ENCODE data around the gene SLC8B1.

Gene SLC8B1

DNA sequence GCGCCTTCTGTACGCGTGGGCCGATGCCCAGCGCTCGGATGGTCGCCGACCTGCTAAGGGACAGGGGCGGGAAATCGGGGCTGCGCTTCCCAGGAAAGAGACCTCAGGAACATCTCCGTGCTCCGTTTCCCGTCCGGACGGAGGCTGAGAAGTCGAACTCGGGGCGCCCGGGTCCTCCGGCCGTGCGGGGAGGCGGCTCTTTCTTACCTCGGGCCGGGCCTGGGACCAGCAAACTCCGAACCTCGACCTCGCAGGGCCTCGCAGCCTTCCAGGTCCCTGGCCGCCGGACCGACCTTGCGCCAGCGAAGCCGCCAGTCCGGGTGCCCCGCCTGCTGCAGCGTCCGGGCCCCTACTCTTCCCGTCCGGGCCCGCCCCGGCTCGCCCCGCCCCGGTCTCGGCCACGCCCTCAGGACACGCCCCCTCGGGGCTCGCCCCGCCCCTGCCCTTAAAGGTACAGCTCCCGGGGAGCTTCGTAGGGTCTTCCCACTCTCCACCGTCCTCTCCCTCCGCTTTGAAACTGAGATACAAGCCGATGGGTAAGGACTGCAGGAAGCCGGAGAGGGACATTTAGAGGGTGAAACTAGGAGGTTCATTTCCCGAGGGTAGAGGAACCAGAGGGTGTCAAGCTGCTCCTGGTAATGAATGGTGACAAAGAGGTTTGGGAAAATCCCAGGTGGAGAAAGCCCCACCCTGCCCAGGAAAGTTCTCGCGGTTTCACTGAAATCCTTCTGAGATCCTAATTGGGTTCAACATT, at the start of gene SLC8B1:
Gene SLC8B1, minus strand, starts transcription at position 324 of the 754 bp plus-strand sequence. CDS start 2,231 bp downstream, outside the sequence.
- DNase-seq: peak; percentile 59

DNA sequence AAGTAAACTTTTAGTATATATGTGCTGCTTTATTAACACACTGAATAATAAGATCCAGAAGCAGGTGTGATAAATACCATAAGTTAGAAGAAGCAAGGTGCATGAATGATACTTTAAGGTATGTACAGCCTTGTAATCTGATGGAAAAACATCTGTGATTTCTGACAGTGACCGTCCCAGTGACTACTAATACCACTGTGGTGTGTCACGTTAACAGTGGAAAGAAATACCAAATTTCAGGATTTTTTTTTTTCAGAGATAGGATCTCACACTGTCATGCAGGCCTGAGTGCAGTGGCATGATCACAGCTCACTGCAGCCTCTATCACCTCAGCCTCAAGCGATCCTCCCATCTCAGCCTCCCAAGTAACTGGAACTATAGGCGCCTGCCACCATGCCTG, 47.3 kb upstream of the SLC8B1 start:
- no peak for DNase-seq

DNA sequence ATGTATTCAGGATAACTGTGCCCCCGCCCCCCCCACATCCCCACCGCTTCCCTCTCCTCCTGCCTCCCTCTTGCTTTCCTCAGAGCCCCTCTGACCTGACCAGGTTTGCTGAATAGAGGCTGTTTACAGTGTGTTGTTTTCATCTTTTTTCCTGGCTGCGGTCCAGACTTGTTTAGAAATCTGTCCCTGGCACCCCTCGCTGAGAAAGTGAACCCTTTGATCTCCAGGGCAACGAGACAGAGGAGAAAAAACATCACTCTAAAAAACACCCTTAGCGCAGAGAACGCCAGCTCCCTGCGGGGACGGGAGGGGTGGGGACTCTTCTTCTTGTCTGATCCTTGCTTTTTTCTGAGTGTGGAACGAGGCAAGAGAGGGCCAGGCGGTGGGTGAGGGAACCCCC, 46.3 kb upstream of the SLC8B1 start:
- DNase-seq: no peak

DNA sequence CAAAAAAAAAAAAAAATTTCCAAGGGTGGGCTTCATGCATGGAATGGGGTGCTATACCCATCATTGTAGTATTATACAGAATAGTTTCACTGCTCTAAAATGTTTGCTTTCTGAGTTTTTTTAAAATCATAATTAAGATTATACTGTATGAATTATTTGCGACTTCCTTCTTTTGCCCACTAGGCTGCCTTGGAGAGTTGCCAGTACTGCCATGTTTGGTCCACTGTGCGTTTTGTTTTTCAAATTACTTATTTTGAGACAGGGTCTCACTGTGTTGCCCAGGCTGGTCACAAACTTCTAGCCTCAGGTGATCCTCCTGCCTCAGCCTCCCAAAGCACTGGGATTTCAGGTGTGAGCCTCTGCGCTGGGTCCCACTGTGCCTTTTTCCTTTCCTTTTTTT, 43.4 kb upstream of the SLC8B1 start:
- DNase-seq: no peak

DNA sequence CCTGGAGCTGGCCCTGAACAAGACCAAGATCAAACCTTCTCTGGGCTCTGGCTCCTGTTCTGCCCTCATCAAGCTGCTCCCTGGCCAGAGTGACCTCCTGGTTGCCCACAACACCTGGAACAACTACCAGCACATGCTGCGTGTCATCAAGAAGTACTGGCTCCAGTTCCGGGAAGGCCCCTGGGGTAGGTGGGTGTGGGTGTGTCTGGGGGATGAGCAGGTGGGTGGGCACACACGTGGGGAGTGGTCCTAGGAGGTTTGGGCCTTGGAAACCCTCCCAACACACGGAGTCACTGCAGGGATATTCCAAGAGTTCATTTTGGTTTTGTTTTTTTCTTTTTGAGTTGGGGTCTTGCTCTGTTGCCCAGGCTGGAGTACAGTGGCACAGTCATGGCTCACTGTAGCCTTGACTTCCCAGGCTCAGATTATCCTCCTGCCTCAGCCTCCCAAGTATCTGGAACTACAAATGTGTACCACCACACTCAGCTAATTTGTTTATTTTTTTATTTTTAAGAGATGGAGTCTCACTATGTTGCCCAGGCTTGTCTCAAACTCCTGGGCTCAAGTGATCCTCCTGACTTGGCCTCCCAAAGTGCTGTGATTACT, 40.0 kb upstream of the SLC8B1 start:
- DNase-seq: no peak

DNA sequence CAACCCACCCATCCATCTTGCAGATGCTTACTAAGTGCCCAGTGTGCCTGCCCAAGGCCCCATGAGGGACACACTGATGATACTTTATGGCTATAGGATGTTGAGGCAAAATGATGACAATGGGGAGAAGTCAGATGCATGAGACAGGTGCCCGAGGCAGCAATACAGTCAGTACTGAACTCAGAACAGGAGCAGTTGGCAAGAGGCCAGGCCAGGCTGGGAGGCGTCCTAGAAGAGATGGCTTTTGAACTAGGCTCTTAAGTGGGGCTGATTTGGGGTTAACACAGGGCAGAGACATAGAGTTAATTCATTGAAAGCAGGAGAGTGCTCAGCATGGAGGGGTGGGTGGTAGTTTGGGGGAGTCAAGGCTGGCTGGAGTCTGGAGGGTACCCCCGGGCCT, 39.1 kb upstream of the SLC8B1 start:
- no peak for DNase-seq

DNA sequence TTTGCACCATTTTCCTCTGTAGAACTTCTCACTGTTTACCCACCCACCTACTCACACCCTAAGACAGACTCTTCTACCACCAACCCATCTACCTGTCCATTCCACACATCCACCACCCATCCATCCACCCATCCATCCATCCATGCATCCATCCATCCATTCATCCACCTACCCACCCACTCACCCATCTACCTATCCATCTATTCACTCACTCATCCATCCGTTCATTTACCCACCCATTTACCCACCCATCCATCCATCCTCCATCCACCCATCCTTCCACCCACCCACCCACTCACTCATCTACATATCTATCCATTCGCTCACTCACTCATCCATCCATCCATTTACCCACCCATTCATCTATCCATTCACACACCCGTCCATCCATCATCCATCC, 38.5 kb upstream of the SLC8B1 start:
- no peak for DNase-seq

DNA sequence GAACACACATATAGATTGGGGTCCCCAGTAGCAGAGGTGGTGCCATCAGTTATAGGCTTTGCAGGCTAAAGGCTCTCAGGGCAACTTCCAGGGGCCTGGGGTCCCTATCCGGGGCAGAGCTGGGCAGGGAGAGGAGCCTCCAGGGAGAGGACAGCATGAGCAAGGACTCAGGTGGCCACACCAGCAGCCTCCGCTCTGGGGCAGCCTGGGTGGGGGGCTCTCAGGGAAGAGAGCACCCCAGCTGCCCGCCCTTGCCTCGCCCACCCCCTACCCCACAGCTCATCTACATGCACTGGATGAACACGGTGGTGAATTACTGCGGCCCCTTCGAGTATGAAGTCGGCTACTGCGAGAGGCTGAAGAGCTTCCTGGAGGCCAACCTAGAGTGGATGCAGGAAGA, 37.5 kb upstream of the SLC8B1 start:
- no peak for DNase-seq

DNA sequence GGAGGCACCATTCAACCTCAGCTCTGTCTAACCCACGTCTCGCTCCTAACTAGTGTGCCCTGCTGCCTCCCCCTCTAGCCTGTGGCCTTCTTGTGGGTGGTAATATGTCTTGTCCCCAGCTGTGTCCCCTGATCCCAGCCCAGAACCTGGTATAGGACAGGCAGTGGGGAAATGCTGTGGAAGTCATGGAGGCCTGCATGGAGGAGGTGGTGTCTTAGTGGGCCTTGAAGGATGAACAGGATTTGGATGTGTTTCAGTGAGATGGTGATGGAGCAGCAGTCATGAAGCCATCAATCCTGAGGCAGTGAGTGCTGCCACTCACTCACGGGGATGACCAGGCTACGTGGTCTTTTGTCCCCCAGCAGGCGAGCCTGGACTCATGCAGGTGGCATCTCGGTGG, 36.9 kb upstream of the SLC8B1 start:
- DNase-seq: no peak

DNA sequence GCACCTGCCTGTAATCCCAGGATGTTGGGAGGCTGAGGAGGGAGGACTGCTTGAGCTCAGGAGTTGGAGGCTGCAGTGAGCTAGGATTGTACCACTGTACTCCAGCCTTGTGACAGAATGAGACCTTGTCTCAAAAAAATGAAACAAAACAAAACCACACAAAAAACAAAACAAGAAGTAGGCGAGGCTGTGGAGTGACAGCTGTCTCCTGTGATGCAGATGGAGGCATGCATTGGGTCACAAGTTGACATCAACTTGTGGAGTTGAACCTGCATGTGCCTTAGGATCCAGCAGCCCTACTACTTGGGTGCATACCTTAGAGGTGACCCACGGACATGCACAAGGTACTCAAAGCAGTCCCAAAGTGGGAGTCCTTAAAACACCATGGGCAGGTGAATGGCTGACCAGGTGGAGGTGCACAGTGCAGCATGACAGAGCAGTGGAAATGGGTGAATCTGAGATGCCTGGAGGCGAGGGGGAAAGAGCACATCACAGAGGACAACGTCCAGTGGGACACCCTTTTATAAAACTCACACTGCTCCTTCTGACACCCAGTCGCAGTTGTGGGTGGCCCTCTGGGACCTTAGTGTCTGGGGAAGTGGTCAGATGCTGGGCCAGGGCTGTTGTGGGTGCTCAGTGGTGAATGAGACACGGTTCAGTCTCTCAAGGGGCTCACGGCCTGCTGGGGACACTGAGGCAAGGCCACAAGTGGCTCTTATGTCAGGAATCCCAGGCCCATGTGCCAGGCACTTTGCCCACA, 36.2 kb upstream of the SLC8B1 start:
- no peak for DNase-seq

DNA sequence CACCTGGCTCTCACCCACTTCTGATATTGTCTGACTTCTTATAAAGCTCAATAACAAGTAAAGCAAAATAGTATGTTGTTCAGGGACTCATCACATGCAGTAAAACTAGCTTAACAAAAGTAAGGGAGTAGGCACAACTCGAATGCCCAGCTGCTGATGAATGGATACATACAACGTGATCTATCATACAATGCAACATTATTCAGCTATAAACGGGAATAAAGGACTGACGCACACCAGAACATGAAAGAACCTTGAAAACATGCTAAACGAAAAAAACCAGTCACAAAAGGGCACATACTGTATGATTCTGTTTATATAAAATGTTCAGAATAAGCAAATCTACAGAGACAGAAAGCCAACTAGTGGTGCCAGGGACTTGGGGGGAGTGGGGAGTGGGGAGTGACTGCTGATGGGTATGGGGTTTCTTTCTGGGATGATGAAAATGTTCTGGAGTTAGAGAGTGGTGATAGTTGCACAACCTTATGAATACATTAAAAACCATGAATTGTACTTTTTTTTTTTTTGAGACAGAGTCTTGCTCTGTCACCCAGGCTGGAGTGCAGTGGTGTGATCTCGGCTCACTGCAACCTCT, 34.6 kb upstream of the SLC8B1 start:
- no peak for DNase-seq

DNA sequence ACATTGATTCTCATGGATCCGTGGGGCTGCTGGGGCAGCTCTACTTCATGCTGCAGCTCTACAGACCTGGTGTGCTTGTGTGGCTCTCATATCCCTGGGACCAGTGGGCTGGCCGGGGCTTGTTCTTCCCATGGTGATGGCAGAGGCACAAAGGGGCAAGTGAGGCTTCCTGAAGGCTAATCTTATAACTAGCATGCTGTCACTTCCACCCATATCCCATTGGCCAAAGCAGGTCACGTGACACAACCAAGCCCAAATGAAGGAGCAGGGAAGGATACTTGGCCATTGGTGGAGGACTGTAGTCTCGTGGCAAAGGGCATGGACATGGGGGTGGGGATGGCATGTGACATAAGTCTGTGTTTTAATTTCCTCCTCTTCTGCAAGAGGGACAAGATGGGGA, 33.4 kb upstream of the SLC8B1 start:
- DNase-seq: no peak

DNA sequence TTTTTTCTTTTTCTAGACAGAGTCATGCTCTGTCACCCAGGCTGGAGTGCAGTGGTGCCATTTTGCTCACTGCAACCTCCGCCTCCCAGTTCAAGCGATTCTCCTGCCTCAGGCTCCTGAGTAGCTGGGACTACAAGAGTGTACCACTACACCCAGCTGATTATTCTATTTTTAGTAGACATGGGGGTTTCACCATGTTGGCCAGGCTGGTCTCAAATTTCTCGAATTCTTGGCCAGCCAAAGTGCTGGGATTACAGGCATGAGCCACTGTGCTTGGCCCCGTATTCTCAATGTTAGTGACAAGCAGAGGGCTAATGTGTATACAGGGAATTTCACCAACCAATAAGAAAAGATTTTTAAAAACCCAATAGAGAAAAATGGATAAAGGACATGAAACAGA, 31.9 kb upstream of the SLC8B1 start:
- DNase-seq: no peak

DNA sequence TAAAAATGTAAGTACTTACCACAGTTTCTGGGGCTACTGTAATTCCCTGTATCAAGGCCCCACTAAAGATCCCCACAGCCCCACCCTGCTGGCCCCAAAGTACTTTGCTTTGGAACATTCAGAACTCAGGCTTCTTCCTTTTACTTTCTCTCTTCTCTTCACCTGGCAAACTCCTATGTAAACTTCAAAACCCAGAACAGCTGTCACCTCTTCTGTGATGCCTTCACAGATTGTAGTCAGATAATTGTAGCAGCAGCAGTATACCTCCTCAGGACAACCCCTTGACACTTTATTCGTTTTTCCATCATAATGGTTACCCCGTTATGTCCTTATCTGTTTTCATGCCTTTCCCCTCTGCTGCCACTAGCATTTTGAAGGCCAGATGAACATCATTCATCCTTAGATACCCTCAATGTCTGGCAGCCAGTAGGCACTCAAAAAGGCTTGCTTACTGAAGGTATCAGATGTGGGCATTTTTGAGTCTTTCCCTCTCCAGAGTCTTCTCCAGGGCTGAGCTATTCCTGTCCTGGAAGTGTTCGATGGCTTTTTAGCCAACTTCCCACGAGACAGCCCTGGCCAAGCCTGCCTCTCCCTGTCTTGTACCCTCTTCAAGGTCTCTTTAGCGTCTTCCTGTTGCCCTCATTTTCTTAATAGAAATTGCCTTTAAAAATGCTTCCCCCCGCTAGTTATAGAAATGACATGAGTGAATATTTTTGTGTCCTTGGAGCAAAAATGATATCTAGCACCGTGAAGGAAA, 30.9 kb upstream of the SLC8B1 start:
- DNase-seq: no peak

DNA sequence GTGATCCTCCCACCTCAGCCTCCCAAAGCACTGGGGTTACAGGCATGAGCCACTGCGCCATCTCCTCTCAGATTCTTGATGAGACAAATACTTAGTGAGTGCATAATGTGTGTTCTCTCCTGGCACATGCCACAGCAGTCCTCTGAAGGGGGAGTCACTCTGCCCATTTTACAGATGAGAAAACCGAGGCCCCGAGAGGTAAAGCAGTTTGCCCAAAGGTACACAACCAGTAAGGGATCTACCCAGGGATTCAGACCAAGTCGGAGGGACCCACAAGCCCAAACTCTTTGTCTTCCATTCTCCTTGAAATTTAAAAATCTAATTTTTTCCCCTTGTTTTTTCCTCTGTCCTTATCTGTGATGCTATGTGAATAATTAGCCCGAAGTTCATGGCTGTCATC, 29.8 kb upstream of the SLC8B1 start:
- no peak for DNase-seq

DNA sequence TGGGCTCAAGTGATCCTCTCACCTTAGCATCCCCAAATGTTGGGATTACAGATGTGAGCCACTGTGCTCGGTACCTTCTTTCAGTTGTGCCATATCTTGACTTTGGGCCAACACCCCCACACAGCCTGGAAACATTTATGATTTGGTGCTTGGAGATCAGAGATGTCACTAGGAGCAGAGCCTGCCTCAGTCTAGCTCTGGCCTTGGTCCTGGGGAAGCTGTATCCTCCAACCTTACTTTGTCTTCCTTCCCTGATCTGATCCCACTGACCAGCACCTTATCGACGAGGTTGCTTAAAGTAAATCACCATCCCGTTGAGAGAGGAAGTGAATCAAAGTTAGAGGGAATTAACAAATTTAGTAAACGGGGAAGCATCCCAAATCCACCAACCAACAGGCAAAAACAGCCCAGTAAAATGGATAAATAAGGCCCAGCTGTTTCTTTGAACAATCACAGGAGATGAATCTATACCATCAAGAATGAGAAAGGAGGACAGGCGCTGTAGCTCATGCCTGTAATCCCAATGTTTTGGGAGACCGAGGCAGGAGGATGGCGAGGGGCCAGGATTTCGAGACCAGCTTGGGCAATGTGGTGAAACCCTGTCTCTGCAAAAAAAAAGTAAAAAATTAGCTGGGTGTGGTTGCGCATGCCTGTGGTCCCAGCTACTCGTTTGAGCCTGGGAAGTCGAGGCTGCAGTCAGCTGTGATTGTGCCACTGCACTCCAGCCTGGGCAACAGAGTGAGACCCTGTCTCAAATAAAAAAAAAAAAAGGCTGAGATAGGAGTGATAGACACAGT, 26.9 kb upstream of the SLC8B1 start:
- DNase-seq: no peak

DNA sequence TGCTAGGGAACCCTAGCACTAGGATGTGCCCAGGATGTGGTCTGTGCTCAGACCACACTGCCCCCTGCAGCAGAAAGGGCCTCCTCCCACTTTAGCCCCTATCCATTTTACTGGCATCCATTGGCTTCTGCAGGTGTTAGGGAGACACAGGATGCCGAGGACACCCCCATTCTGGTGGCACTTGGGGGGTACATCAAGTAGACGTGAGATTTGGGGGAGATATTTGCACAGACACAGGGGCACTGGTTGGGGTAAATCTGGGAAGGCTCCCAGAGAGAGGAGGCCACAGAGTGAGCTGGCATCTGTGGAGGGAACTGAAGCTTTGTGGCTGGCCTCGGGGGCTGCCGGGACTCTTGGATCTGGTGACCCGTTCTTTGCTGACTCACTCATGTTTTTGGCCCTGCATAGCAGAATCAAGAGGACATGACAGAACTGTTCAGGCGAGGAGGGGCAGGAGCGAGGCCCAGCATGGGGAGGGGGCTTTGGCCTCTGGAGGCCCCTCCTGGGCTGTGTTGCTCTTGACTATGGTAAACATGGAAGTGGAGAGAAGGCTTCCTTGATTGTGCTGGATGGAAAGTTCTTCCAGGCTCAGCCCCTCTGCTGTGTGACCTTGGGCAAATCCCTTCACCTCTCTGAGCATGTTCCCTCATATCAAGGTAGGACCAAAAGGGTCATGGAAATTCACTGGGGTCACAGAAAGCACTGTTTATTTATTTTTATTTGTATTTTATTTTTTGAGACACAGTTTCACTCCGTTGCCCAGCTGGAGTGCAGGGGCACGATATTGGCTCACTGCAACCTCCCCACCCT, 25.2 kb upstream of the SLC8B1 start:
- DNase-seq: no peak

DNA sequence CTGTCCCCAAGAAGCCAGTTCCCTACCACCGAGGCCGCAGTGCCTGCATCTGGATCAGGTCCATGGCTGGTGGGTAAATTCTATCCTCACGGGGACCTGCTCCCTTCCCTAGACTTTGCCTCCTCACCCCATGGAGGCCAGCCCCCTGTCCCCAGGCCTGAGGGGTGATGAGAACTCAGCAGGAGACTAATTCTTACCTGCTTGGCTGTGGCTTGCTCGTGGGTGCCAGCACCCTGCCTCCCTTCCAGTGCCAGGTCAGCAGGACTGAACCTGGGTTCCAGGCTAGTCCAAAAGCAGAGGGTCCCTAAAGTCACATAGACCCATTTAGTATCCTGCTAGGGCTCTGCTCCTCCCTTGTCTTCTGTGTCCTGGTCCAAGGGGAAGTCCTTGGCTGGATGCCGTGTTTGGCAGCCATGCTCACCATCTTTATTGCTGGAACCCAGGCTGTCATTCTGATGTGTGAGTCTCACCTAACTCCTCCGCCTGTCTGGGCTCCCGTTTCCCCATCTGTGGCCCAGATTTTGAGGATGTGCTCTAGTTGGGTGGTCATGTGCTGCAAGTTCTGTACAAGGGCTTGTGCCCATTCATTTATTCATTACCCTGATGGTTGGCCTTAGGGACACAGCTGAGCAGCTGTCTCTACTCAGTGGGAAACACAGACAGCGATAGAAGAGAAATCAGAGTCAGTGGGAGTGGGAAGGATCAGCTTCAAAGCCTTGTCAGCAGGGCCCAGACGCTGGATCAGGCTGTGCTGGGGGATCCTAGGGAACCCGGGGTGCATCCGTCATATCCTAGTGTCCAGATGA, 24.4 kb upstream of the SLC8B1 start:
- DNase-seq: no peak

DNA sequence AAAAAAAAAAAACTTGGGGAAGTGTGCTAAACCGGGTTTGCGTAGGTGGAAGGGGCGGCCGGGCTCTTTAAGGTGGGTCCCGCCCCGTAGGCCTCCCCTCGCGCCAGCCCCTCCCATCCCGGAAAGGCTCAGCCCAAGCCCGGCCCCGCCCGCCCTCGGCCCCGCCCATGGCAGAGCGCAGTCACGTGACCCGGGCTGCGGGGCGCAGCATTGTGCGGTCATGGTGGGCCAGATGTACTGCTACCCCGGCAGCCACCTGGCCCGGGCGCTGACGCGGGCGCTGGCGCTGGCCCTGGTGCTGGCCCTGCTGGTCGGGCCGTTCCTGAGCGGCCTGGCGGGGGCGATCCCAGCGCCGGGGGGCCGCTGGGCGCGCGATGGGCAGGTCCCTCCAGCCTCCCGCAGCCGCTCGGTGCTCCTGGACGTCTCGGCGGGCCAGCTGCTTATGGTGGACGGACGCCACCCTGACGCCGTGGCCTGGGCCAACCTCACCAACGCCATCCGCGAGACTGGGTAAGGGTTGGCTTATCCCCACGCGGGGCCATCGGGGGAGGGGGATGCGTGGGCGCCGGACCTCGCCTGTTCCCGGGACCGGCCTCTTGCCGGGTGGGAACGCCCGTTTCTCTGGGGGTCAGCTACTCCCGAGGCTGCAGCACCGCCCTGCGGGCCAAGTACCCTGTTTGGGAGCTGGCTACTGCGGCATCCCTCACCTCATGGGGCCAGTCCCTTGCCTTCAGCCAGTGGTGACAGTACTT, 23.6 kb upstream of the SLC8B1 start, which contains the start of gene PLBD2:
Gene PLBD2, plus strand, starts transcription at position 207 of the 752 bp plus-strand sequence. Its CDS starts 14 bp downstream, at position 221.
- peak; percentile 74 for DNase-seq

Measured in GOT3 (cell line).